H1 (cell line): ENCODE measurements around the gene SLTM. TPM values are rescaled to one million over a fixed set of nuclear protein-coding genes. Genes with fewer than 3 reads are reported as not detected.

Experiments
- ASH2L ChIP-seq: fragments of 200-600, 300-600 bp; sonication (generic); IDR thresholded peaks from one replicate; pipeline ENCODE4 v1.7.1; 2017; ENCODE audit warnings: low read length
- BRCA1 ChIP-seq: IDR thresholded peaks from 2 replicates; pipeline ENCODE4 v1.6.1; 2012; ENCODE audit warnings: low read depth, low read length, improper control_type of control experiment
- CBX5 ChIP-seq: fragments of 300-800, 300-1000 bp; sonication (generic); IDR thresholded peaks from 2 replicates; pipeline ENCODE4 v1.7.1; 2016; ENCODE audit warnings: antibody characterized with exemption, low read length, low read depth
- POLR2A ChIP-seq, 2 experiments: IDR thresholded peaks; 1 replicate in 1 of 2; 2 replicates in 1 of 2; pipeline ENCODE4 v1.6.1; 2011; ENCODE audit warnings: low read depth in 2 of 2, low read length in 2 of 2, mild to moderate bottlenecking in 2 of 2; ENCODE audit errors: control extremely low read depth in 1 of 2
- RBBP5 ChIP-seq: IDR thresholded peaks from 2 replicates; pipeline ENCODE4 v1.7.1; 2012; ENCODE audit warnings: low read depth, mild to moderate bottlenecking, inconsistent platforms, low read length, moderate library complexity, borderline replicate concordance
- ZNF274 ChIP-seq: IDR thresholded peaks from 2 replicates; pipeline ENCODE4 v1.7.0; 2012; ENCODE audit warnings: low read length, borderline replicate concordance; ENCODE audit errors: extremely low read depth
- polyA plus RNA-seq, 7 experiments: library from polyadenylated mRNA; depleted of rRNA in 3 of 7; stranded (reverse) in 5 of 7; unstranded in 2 of 7; fragments of >200 nt in 5 of 7; fragments of 200-250 nt in 2 of 7; gene quantifications; 1 replicate in 5 of 7; 2 replicates in 1 of 7; 4 replicates in 1 of 7; pipeline versions ENCODE4 v1.2.1 to v1.2.3, GENCODE V29; 2011 to 2013; ENCODE audit warnings: missing spikeins in 2 of 7, mixed read lengths in 2 of 7
- total RNA-seq: library from RNA; stranded (reverse); fragmentation: NEBNext Ultra II Directional; extraction: Animal tissue kit (Norgen Biotek cat#: 25700); gene quantifications from 2 replicates; pipeline ENCODE4 v1.2.1, GENCODE V29; 2021

SLTM gene
- total and polyA plus RNA-seq, 2 of the 8 experiments (the other 6 are each of a cell fraction or from before 2014, with no cell fraction given) = 30.8 to 149 TPM

GRCh38 chr15:58908550-58909309 lies 24.7 kb downstream of the SLTM start (continued):
- TF ChIP-seq POLR2A (IDR thresholded peaks at IDR 0.05; ENCODE audit: control extremely low read depth in 1 of 2, low read depth in 2 of 2, low read length in 2 of 2) (no peak), ZNF274 (no peak), RBBP5 (no peak), CBX5 (no peak), BRCA1 (no peak), ASH2L (no peak)
